Colonic mucosa (tissue), 4 donors: Measurements from ENCODE around the gene ASTN2. TPM values are rescaled to one million over a fixed set of nuclear protein-coding genes. Genes with fewer than 3 reads are reported as not detected.

Experiments
- DNase-seq: peaks from one replicate; pipeline ENCODE4 v3.0.0-alpha.2; 2020
- H3K27ac ChIP-seq: fragments of 200-600 bp; one replicate; pipeline ENCODE4 v1.8.0; 2021
- H3K27me3 ChIP-seq: fragments of 200-600 bp; one replicate; pipeline ENCODE4 v1.8.0; 2021
- H3K36me3 ChIP-seq: fragments of 200-600 bp; one replicate; pipeline ENCODE4 v1.8.0; 2021
- H3K4me1 ChIP-seq: fragments of 200-600 bp; one replicate; pipeline ENCODE4 v1.8.0; 2021; ENCODE audit warnings: mild to moderate bottlenecking
- H3K4me3 ChIP-seq: fragments of 200-600 bp; one replicate; pipeline ENCODE4 v1.8.0; 2021
- H3K9ac ChIP-seq, 2 donors: one replicate each; pipeline ENCODE4 v1.7.0; 2013; ENCODE audit warnings: control low read depth in 2 of 2, low read depth in 2 of 2, low read length in 2 of 2
- H3K9me3 ChIP-seq: fragments of 200-600 bp; one replicate; pipeline ENCODE4 v1.8.0; 2021
- CTCF ChIP-seq: fragments of 200-600 bp; IDR thresholded peaks from one replicate; pipeline ENCODE4 v1.8.0; 2022; ENCODE audit warnings: antibody characterized with exemption, mild to moderate bottlenecking
- intact Hi-C: fragments of 100-400 bp; cut with DNase I; formaldehyde crosslinking; loops from one replicate; pipeline ENCODE4 v1.14.1; 2022
- total RNA-seq, 2 donors: library from RNA; stranded (reverse); fragmentation: NEBNext Ultra II Directional in 1 of 2; extraction: Animal tissue kit (Norgen Biotek cat#: 25700) in 1 of 2; gene quantifications; one replicate each; pipeline ENCODE4 v1.2.1, GENCODE V29; 2021
- donor health status: healthy.
- donor health status: DM: no; HTN: no; CAD: no.
- donor health status: DM: no; HTN: no; CAD: no.

ASTN2 gene
- total RNA-seq, 2 donors from 2014 or later: 2.5 to 6.1 TPM

- no peaks in the 10 kb centered on the region for H3K36me3 ChIP-seq
- no peak overlapping the region for H3K27ac ChIP-seq
- H3K9ac ChIP-seq: no peak overlapping the region
- no peak for TF ChIP-seq CTCF
- intact Hi-C loops: no loop called here
- no peak overlapping the region for H3K4me3 ChIP-seq
- no peak for DNase-seq
- no peaks in the 10 kb centered on the region for H3K27me3 ChIP-seq
- H3K4me1 ChIP-seq: no peaks in the 10 kb centered on the region
- no peaks in the 10 kb centered on the region for H3K9me3 ChIP-seq
These were observed 371.7 kb downstream of the ASTN2 start for GRCh38 chr9:117043159-117043558.

GRCh38 chr9:117035546-117035945 lies 379.3 kb downstream of the ASTN2 start:
- DNase-seq: no peak
- TF ChIP-seq CTCF: no peak
- Histone ChIP-seq H3K36me3 (no peaks in the 10 kb centered on the region), H3K9ac (no peak overlapping the region), H3K9me3 (no peaks in the 10 kb centered on the region), H3K4me3 (no peak overlapping the region), H3K4me1 (no peaks in the 10 kb centered on the region), H3K27me3 (no peaks in the 10 kb centered on the region), H3K27ac (no peak overlapping the region)
- intact Hi-C loops: no loop called here

- no peak for DNase-seq
- no peak for TF ChIP-seq CTCF
- H3K27ac ChIP-seq: no peak overlapping the region
- intact Hi-C loops: no loop called here
- no peak overlapping the region for H3K4me3 ChIP-seq
- H3K36me3 ChIP-seq: no peaks in the 10 kb centered on the region
- H3K4me1 ChIP-seq: no peaks in the 10 kb centered on the region
- H3K9ac ChIP-seq: no peak overlapping the region
- H3K9me3 ChIP-seq: no peaks in the 10 kb centered on the region
- H3K27me3 ChIP-seq: no peaks in the 10 kb centered on the region
These were observed 380.0 kb downstream of the ASTN2 start for GRCh38 chr9:117034866-117035265.

- no peaks in the 10 kb centered on the region for H3K27me3 ChIP-seq
These were observed 384.5 kb downstream of the ASTN2 start for GRCh38 chr9:117030254-117030768.

GRCh38 chr9:117029341-117029740 lies 385.5 kb downstream of the ASTN2 start:
- Histone ChIP-seq H3K27me3 (no peaks in the 10 kb centered on the region), H3K27ac (no peak overlapping the region), H3K36me3 (no peaks in the 10 kb centered on the region), H3K4me3 (no peak overlapping the region), H3K4me1 (no peaks in the 10 kb centered on the region), H3K9me3 (no peaks in the 10 kb centered on the region), H3K9ac (no peak overlapping the region)
- intact Hi-C loops: no loop called here
- DNase-seq: no peak
- TF ChIP-seq CTCF: no peak

More at GRCh38 chr9:117030254-117030768, 384.5 kb downstream of the ASTN2 start:
- intact Hi-C loops: no loop called here
- no peak for TF ChIP-seq CTCF
- Histone ChIP-seq H3K4me1 (no peaks in the 10 kb centered on the region), H3K4me3 (no peak overlapping the region), H3K36me3 (no peaks in the 10 kb centered on the region), H3K9ac (no peak overlapping the region), H3K27ac (no peak overlapping the region), H3K9me3 (no peaks in the 10 kb centered on the region)
- no peak for DNase-seq
